GM10266 (cell line): ENCODE measurements around the gene SLC35D2.
"Not testable (repeated sequence)": the region's sequence is repeated elsewhere in the genome, so short reads cannot be mapped to it uniquely, and the experiment has no call there.

Experiments used
- DNase-seq: peaks from one replicate; pipeline ENCODE4 v3.0.0; 2012; ENCODE audit errors: extremely low spot score
- TF ChIP-seq, protein P1 (sequence below): IDR thresholded peaks from 2 replicates; pipeline ENCODE4 v1.5.1; 2012; ENCODE audit warnings: mild to moderate bottlenecking, low read depth; ENCODE audit not compliant: control insufficient read depth, insufficient read depth; ENCODE audit errors: missing control alignments

The SLC35D2 gene

DNA sequence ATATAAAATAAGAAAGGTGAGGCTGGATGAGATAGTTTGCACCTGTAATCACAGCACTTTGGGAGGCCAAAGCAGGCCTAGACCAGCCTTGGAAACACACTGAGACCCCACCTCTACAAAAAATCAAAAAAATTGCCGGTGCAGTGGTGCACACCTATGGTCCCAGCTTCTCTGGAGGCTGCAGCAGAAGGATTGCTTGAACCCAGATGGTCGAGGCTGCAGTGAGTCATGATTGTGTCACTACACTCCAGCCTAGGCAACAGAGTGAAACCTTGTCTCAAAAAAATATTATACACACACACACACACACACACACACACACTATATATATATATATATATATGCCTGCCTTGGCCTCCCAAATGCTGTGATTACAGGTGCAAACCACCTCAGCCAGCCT, 1.3 kb downstream of the SLC35D2 start:
- no peak for DNase-seq
- TF ChIP-seq, protein P1, sequence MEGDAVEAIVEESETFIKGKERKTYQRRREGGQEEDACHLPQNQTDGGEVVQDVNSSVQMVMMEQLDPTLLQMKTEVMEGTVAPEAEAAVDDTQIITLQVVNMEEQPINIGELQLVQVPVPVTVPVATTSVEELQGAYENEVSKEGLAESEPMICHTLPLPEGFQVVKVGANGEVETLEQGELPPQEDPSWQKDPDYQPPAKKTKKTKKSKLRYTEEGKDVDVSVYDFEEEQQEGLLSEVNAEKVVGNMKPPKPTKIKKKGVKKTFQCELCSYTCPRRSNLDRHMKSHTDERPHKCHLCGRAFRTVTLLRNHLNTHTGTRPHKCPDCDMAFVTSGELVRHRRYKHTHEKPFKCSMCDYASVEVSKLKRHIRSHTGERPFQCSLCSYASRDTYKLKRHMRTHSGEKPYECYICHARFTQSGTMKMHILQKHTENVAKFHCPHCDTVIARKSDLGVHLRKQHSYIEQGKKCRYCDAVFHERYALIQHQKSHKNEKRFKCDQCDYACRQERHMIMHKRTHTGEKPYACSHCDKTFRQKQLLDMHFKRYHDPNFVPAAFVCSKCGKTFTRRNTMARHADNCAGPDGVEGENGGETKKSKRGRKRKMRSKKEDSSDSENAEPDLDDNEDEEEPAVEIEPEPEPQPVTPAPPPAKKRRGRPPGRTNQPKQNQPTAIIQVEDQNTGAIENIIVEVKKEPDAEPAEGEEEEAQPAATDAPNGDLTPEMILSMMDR = no peak

- TF ChIP-seq, protein P1 = no peak
- DNase-seq = no peak
Observed at GRCh38 chr9:96381696-96382095, 1.8 kb downstream of the SLC35D2 start.

DNA sequence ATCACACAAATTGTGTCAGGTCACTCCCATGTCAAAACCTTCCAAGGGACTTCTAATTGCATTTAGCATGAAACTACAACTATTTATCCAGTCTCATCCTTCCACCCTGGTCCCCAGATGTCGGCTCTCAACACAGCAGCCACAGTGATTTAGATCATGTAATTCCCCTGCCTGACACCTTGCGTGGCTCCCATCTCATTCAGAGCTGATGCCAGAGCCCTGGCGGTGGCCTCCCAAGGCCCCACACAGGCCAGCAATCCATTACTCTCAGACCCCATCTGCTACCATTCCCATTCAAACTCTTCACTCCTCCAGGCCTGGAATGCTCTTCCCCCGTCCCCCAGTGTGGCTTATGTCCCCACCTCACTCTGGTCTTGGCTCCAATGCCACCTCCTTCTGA, 2.4 kb downstream of the SLC35D2 start:
- TF ChIP-seq, protein P1 = no peak
- no peak for DNase-seq

- TF ChIP-seq, protein P1 = no peak
- DNase-seq = no peak
Observed at GRCh38 chr9:96379461-96379860, 4.0 kb downstream of the SLC35D2 start.

- no peak for DNase-seq
- TF ChIP-seq, protein P1 = no peak
Observed at GRCh38 chr9:96378187-96378586, 5.3 kb downstream of the SLC35D2 start.

DNA sequence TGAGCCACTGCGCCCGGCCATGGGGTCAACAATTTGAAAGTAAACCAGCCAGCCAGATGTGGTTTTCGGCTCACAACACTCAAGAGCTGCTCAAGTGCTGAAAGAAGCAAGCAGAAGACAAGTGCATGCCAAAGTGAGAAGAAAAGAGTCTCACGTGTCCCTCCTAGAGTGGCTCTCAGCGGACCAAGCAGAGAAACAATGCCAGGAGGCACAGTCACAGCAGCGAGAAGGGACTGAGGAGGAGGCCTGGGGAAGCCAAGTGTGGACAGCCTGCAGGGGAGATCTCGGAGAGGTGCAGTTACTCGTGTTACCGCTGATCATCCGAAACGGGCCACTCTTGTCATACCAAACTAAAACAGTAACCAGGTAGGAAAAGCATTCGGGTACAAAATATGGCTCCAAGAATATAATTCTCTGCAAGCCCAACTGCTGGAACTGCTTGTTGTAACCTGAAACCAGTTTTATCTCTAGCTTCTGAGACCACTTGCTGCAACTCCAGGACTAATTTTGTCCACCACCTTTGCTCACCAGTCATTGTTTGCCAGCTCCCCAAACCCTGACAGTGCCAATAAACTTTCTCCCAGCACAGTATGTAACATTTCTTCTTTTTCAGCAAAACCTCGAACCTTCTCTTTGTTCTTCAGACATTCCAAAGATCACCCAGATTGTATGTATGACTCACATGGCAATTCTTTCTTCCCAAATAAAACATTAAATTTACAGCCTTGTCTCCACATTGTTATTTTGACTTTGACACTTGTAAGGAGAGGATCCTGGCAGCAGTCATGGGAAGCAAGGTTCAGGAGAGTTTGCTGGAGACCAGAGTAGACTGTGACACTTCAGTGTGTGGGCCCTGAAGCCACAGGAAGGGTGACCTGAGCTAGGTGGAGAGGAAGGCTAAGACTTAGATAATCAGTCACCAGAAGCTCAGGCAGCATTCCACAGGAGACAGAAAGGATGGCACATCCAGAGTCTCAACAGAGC, 6.3 kb downstream of the SLC35D2 start:
- no peak for DNase-seq
- TF ChIP-seq, protein P1 = no peak

GRCh38 chr9:96375507-96375906, 8.0 kb downstream of the SLC35D2 start:
- DNase-seq = not testable (repeated sequence)
